Breast epithelium (tissue), 4 donors: ENCODE measurements around the gene BAG3. TPM values are rescaled to one million over a fixed set of nuclear protein-coding genes. Genes with fewer than 3 reads are reported as not detected.
"Not testable (repeated sequence)": the region's sequence is repeated elsewhere in the genome, so short reads cannot be mapped to it uniquely, and the experiment has no call there.

ENCODE experiments used
- DNase-seq, 2 donors: peaks; one replicate each; pipeline ENCODE4 v3.0.0-alpha.2; 2019; ENCODE audit warnings: low spot score in 2 of 2
- H3K27ac ChIP-seq, 2 donors: fragments of 200-600 bp; sonication (generic) in 1 of 2; one replicate each; pipeline ENCODE4 v1.5.1; 2016 to 2019; ENCODE audit warnings: mild to moderate bottlenecking in 1 of 2
- H3K27me3 ChIP-seq, 2 donors: fragments of 200-600 bp; sonication (generic) in 1 of 2; one replicate each; pipeline versions ENCODE4 v1.5.1 to v1.6.0; 2017 to 2019; ENCODE audit warnings: control low read depth in 1 of 2, mild to moderate bottlenecking in 1 of 2
- H3K36me3 ChIP-seq: fragments of 200-600 bp; one replicate; pipeline ENCODE4 v1.5.1; 2019
- H3K4me1 ChIP-seq, 2 donors: fragments of 200-600 bp; sonication (generic); one replicate each; pipeline ENCODE4 v1.5.1; 2016 to 2019; ENCODE audit warnings: control low read depth in 1 of 2
- H3K4me3 ChIP-seq, 3 donors: fragments of 200-600 bp; sonication (generic); 1 replicate in 2 of 3; 2 replicates in 1 of 3; pipeline ENCODE4 v1.5.1; 2016 to 2019; ENCODE audit warnings: mild to moderate bottlenecking in 3 of 3, moderate library complexity in 2 of 3
- H3K9me3 ChIP-seq, 2 donors: fragments of 200-600 bp; sonication (generic) in 1 of 2; one replicate each; pipeline ENCODE4 v1.5.1; 2016 to 2019; ENCODE audit warnings: control low read depth in 1 of 2
- CTCF ChIP-seq, 3 donors: fragments of 450-650 bp; IDR thresholded peaks; one replicate each; pipeline ENCODE4 v1.5.1; 2016 to 2017; ENCODE audit warnings: antibody characterized with exemption in 3 of 3, mild to moderate bottlenecking in 3 of 3, moderate library complexity in 3 of 3
- POLR2A ChIP-seq: fragments of 450-650 bp; IDR thresholded peaks from one replicate; pipeline ENCODE4 v1.6.1; 2016; ENCODE audit warnings: antibody characterized with exemption, mild to moderate bottlenecking, moderate library complexity
- POLR2AphosphoS5 ChIP-seq, 3 donors: sonication (generic); formaldehyde crosslinking; IDR thresholded peaks; one replicate each; pipeline ENCODE4 v1.6.1; 2017; ENCODE audit warnings: antibody characterized with exemption in 3 of 3
- intact Hi-C: fragments of 100-400 bp; cut with DNase I; formaldehyde crosslinking; loops from one replicate; pipeline ENCODE4 v1.15.1; 2023; ENCODE audit warnings: low total_unique reads
- total RNA-seq, 3 donors: library from RNA; depleted of rRNA; stranded (reverse); fragments of >200 nt; gene quantifications; one replicate each; pipeline ENCODE4 v1.1.0, GENCODE V29; 2016

The BAG3 gene
- total RNA-seq, 3 donors from 2014 or later, result 17.1 to 29.9 (median 23.9) TPM

GRCh38 chr10:119659951-119660350 is 8.8 kb downstream of the BAG3 start:
- Histone ChIP-seq H3K4me3 (no peak overlapping the region), H3K27me3 (no peaks in the 10 kb centered on the region), H3K36me3 (no peaks in the 10 kb centered on the region), H3K27ac (peak overlapping the region in 1 of 2 donors; percentile 33), H3K9me3 (no peaks in the 10 kb centered on the region), H3K4me1 (peaks cover 9 to 25% of the 10 kb centered on the region in 2 donors)
- TF ChIP-seq CTCF (IDR thresholded peaks at IDR 0.05) (no peak), POLR2A (no peak), POLR2AphosphoS5 (IDR thresholded peaks at IDR 0.05) (no peak)
- intact Hi-C loops, result no loop called here
- DNase-seq, result no peak

- intact Hi-C loops, H3K27ac ChIP-seq: not testable (repeated sequence)
- H3K4me1 ChIP-seq, result peaks cover 9 to 14% of the 10 kb centered on the region in 2 donors
Measured at GRCh38 chr10:119662076-119662605, 11.0 kb downstream of the BAG3 start.

GRCh38 chr10:119663866-119664698 is 12.9 kb downstream of the BAG3 start:
- H3K27ac ChIP-seq, result peak overlapping the region in 1 of 2 donors; percentile 36

More at GRCh38 chr10:119662076-119662605, 11.0 kb downstream of the BAG3 start:
- H3K9me3 ChIP-seq, H3K36me3 ChIP-seq, DNase-seq, H3K4me3 ChIP-seq, H3K27me3 ChIP-seq: not testable (repeated sequence)

GRCh38 chr10:119665901-119666708 is 14.9 kb downstream of the BAG3 start:
- DNase-seq, result no peak
- Histone ChIP-seq H3K36me3 (no peaks in the 10 kb centered on the region), H3K27ac (peak overlapping the region in 1 of 2 donors; percentile 23), H3K4me3 (no peak overlapping the region), H3K4me1 (peaks cover 4 to 22% of the 10 kb centered on the region in 2 donors), H3K27me3 (no peaks in the 10 kb centered on the region), H3K9me3 (no peaks in the 10 kb centered on the region)
- intact Hi-C loops, result no loop called here
- TF ChIP-seq CTCF (IDR thresholded peaks at IDR 0.05) (no peak), POLR2AphosphoS5 (IDR thresholded peaks at IDR 0.05) (no peak), POLR2A (no peak)

More at GRCh38 chr10:119663866-119664698, 12.9 kb downstream of the BAG3 start:
- Histone ChIP-seq H3K4me1 (peaks cover 3 to 20% of the 10 kb centered on the region in 2 donors), H3K9me3 (no peaks in the 10 kb centered on the region), H3K36me3 (no peaks in the 10 kb centered on the region), H3K27me3 (no peaks in the 10 kb centered on the region), H3K4me3 (no peak overlapping the region)
- intact Hi-C loops, result no loop called here
- TF ChIP-seq CTCF (IDR thresholded peaks at IDR 0.05) (no peak), POLR2A (no peak), POLR2AphosphoS5 (IDR thresholded peaks at IDR 0.05) (no peak)
- DNase-seq, result no peak

GRCh38 chr10:119666709-119667004 is 15.5 kb downstream of the BAG3 start:
- Histone ChIP-seq H3K4me1 (peaks cover 4 to 22% of the 10 kb centered on the region in 2 donors), H3K36me3 (no peaks in the 10 kb centered on the region), H3K4me3 (no peak overlapping the region), H3K27me3 (no peaks in the 10 kb centered on the region), H3K27ac (peak overlapping the region in 1 of 2 donors; percentile 67), H3K9me3 (no peaks in the 10 kb centered on the region)
- no peak for DNase-seq
- intact Hi-C loops, result no loop called here
- no peak for TF ChIP-seq POLR2AphosphoS5 (IDR thresholded peaks at IDR 0.05)
- no peak for TF ChIP-seq POLR2A
- no peak for TF ChIP-seq CTCF (IDR thresholded peaks at IDR 0.05)
